AG08395 (cell line): ENCODE data around the gene PSMD1.
"Not testable (repeated sequence)": the region's sequence is repeated elsewhere in the genome, so short reads cannot be mapped to it uniquely, and the experiment has no call there.

ENCODE experiments used
- DNase-seq: peaks from one replicate; pipeline ENCODE4 v3.0.0; 2012; ENCODE audit warnings: mixed read lengths, low spot score

PSMD1 gene

DNA sequence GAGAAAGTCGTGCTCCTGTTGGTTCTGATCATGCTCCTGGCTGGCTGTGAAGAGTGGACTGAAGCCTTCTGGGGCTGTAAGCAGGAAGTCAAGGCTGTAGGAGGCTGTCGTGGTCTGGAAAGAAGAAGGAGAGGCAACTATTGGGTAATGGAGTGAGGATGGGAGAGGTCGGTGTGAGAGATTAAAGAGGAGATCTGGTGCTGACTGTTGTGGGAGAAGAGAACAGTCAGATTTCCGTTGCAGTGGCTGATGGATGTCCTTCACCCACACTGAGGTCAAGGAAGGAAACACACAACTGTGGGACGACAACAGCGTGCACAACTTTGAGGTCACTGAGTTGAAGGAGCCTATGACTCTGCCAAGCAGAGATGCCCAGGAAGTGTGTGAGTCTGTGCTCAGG lies 2.8 kb upstream of the PSMD1 start:
- no peak for DNase-seq

DNA sequence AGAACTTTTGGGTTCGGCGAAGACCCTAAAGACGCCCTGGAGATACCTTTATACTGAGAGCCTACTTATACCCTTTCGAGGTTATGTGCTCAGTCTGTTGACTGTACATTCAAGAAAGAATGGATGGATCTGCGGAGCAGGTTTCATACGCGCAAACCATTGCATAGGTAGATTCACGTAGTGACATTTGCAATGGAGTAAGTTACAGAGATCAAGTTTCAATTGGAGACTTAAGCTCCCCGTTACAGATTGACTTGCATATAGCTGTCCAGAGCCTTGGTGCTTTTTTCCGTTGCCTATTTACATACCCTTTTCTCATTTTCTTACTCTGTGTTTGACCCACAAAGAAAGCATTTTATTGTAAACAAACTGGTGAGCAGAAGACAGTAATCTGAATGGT lies 923 bp downstream of the PSMD1 start:
- DNase-seq = no peak

DNA sequence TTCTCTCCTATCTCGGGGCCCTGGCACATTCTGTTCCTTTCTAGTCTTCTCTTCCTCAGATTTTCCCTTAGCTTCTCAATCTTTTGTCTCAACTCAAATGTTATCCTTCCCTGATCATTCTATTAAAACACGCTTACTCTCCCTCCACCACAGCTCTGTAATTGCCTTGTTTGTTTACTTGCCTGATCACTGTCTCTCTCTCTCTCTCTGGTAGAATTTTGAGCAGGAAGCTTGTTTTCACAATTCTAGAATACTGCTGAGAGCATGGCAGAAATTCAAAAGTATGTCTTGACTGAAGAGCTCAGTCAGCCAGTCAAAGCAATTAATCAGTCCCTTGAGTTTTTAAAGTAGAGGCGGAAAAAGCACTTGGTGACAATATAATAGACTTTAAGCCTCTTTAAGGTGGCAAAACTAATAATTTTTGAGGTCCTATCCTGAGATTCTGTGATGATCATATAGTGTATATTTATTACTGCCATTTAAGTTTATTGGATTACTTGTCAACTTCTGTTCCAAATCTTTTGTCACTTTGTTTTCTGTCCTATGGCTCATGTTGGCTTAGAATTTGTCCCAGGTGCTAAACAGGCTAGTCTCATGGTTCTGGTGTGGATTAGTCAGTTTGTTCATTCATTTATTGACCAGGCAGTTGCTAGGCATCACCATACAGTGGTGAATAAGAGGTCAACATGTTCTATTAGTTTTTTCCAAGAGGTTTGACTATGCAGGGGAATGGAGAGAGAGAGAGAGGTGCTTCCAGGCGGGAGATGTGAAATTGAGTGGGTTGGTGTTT lies 2.3 kb downstream of the PSMD1 start:
- no peak for DNase-seq

DNA sequence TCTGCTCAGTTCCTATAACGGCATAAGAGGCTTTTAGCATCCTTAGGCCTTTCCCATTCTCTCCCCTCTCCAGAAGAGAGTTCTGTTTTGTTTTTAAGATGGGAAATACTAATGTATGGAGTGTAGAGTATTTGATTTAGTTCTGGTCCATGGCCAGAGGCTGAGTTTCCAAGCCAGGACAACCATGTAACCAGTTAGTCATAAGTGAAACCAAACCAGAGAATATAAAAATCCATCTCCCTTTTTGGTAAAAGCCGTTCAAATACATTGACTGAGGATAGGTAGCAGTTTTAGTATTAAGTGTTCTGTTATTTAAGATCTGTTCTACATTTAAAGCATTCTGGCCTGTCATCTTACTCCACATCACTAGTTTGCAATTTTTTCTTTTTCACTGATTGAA lies 3.1 kb downstream of the PSMD1 start:
- DNase-seq = no peak

DNA sequence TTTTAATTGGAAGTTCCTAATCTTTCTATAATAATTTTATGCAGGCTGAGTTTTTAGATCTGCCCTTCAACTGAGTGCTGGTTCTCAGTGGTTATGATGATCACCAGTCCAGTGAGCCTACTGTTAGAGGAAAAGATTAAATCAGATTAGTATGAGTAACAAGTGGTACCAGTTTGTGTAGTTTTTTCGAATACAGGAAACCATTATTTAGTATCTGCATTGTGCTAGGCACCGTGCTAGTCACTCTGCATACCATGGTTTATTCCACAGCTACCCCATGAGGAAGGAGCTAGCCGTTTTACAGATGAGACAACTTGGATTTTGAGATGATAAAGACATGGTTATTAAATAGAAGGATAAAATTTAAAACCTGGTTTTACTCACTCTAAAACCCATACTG lies 6.1 kb downstream of the PSMD1 start:
- DNase-seq = no peak

DNA sequence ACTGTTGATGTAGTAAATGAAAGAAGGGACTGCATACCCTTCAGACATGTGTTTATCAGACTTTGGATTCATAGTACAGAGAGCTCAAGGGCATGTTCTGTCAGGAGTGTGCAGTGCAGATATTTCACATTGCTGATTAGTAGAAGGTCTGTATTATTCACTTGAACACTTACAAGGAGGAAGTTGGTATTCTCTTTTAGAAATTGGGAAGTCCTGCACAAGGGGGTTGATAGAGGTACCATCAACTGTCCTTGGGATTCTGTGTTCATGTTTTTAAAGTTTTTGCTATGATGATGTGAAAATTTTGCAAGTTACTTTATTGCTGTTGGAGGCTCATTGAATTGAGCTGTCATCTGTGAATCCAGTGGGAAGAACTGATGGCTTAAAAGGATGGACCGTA lies 6.7 kb downstream of the PSMD1 start:
- DNase-seq = no peak

DNA sequence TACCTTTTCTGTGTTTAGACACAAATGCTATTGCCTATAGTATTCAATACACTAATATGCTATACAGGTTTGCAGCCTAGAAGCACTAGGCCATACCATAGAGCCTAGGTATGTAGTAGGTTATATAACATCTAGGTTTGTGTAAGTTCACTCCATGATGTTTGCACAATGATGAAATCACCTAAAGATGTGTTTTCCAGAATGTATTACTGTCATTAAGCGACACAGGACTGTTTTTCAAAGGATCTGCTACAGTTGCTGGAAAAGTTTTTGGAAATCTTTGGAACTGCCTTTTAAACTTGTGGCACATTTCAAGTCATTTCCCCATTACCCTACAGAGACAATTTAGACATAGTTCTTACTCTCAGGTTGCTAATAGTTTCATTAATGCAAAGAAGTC lies 9.3 kb downstream of the PSMD1 start:
- no peak for DNase-seq

DNA sequence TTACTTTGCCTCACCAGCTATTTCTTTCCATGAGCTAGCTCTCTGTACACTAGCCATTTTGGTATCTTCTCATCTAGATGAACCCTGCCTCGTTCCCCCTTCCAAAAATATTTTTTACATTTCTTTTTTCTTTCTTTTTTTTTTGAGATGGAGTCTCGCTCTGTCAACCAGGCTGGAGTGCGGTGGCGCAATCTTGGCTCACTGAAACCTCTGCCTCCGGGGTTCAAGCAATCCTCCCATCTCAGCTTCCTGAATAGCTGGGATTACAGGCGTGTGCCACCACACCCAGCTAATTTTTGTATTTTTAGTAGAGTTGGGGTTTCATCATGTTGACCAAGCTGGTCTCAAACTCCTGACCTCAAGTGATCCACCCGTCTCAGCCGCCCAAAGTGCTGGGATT lies 10.9 kb downstream of the PSMD1 start:
- not testable (repeated sequence) for DNase-seq

DNA sequence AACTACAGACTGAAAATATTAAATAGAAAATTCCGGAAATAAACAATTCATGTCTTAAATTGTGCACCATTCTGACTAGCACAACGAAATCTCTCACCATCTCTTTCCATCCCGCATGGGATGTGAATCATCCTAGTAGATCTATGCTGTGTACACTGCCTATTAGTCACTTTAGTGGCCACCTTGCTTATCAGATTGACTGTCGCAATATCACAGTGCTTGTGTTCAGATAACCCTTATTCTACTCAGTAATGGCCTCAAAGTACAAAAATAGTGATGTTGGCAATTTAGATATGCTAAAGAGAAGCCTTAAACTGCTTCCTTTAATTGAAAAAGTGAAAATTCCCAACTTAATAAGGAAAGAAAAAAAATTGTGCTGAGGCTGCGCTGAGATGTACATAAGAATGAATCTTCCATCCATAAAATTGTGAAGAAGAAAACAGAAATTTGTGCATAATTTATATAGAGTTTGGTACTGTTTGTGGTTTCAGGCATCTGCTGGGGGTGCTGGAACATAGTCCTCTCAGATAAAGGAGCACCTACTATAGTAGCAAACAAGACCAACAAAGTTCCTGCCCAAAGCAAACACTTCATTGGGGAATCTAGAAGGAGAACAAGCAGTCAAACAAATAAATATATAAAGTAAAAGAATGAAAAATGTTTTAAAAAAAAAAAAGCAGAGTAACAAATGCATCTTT lies 12.0 kb downstream of the PSMD1 start:
- DNase-seq = no peak

DNA sequence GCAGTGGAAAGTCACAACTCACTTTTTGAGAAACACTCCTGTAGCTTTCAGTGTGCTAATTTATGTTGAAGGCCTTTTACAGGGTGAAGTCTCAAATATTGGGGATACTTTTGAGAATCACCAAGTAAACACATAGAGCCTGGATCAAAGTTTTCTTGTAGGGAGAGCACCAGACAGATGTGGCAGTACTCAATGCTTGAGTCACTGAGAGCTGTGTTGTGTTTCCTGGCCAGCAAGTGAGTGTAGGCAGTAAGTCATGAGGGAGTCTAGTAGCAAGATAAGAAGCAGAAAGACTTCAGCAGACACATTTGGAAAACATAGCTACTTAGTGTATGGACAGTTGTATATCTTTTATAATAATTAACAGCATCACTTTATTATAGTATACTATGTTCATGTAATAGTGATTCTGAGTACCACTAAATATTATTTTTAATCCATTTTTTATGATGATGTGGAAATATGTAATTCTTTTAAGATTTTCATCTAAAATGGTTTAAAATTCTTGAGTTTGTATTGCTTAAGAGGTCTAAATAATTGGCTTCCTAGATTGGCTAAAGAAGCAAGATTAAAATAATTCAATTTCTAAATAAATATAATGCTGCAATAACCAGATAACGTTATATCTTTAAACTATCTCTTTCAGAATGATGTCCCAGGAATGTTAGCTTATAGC lies 12.8 kb downstream of the PSMD1 start:
- no peak for DNase-seq

DNA sequence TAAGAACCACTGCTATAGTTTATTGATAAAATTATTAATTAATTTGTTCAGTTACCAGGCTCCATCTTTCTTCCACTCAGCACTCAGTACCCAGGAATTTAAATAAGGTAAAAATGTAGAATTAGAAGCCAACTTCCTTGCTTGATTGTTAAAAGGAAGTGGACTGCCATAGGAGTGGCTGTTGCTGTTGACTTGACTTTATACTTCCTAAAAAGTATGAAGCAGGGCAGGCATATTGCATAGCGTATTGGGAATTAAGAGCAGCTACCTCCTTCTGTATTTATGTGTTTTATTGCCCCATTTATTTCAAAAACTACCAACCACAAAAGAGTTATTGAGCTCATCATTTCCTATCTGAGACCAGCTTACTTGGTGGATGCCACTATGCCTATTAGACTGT lies 27.9 kb downstream of the PSMD1 start:
- no peak for DNase-seq

DNA sequence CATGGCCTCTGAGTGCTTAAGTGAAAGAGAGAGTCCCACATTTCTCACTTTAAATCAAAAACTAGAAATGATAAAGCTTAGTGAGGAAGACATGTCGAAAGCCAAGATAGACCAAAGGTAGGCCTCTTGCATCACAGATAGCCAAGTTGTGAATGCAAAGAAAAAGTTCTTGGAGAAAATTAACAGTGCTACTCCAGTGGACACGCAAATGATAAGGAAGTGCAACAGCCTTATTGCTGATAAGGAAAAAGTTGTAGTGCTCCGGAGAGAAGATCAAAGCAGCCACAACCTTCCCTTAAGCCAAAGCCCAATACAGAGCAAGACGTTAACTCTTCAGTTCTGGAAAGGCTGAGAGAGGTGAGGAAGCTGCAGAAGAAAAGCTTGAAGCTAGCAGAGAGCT lies 32.1 kb downstream of the PSMD1 start:
- DNase-seq = no peak

DNA sequence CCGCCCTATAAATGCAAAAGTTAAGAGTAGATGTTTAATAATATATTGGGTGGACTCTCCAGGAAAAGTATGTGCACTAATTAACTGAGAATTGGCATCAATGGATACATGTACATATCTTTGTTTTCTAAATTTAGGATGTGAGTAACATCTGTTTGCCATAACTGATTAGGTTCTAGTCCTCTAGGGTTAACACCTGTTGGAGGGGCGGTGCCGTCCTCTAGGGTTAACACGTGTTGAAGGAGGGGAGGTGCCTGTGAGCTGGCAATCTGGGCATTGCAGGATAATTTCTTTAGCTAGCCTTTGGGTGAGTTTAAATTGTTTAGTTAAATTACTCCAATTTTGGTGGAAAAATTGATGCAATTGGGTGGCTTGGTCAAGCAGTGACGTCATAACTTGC lies 37.3 kb downstream of the PSMD1 start:
- no peak for DNase-seq

DNA sequence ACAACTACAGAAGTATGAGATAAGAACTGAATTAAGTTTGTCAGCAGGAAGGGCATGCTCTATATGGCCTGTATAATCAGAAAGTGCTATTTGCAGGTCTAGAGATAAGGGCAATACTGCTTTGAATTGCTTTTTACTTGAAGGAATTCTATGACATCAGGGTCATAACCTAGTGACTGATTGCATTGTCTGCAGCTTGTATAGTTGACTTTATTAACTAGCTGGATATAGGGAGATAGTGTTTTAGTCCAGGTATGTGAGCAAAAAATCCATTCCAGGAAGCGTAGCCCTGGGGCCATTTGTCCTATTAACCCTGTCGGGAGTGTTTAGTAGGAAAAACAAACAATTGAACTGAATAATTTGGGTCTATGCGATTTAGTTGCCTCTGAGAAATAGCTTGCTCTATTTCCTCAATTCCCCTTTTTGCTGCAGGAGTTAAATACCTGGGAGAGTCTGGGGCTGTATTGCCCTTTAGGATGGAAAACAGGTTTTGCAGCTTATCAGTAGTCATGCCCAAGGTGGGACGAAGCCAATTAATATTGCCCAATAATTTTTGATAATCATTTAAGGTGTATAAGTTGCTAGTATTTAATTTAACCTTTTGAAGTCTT lies 38.2 kb downstream of the PSMD1 start:
- DNase-seq = no peak

DNA sequence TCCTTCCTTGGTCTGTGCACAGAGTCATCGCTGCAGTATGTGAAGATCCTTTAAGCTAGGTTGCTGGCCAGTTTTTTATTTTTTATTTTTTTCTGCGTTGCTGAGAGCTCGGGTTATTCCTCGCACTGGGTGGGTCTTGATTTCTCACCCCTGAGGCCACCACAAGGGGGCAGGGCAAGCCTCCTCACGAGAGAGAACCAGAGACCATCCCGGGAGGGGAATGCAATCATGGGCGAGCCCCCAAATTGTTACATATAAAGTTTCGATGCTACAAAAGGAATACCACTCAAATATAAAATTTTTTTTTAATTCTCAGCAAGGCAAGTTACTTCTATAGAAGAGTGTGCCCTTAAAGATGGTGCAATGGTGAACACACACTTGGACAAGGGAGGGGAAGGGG lies 43.3 kb downstream of the PSMD1 start:
- DNase-seq = no peak

DNA sequence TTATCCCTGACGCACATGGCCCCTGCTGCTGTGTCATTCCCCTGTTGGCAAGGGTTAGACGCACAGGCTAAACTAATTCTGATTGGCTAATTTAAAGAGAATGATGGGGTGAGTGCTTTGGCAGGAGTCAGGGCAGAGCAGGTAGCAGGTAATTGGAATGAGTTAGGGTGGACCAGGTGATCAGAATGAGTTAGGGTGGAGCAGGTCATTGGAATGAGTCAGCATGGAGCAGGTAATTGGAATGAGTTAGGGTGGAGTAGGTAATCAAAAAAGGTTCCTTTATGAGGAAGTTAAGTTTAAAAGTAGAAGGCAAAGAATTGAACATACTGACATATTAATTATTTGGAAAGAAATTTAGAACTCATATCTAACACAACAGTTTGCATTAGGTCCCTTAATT lies 43.7 kb downstream of the PSMD1 start:
- DNase-seq = not testable (repeated sequence)

DNA sequence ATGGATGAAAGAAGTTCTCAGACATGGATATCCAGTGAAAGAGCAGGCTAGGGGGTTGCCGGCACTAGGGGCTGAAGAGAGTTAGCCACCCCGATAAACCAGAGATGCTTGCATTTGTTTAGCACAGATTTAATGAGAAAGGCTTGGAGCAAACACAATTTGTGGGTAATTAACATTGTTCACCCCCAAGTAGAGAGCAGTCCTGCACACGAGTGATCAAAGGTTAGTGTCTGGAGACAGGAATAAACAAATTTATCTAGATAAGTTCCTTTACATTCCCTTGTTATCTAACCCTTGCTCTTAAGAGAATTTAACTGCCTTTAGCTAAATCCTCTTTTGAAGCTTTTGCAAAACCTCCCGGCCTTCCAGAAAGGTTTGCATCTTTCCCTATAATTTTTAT lies 44.3 kb downstream of the PSMD1 start:
- no peak for DNase-seq

DNA sequence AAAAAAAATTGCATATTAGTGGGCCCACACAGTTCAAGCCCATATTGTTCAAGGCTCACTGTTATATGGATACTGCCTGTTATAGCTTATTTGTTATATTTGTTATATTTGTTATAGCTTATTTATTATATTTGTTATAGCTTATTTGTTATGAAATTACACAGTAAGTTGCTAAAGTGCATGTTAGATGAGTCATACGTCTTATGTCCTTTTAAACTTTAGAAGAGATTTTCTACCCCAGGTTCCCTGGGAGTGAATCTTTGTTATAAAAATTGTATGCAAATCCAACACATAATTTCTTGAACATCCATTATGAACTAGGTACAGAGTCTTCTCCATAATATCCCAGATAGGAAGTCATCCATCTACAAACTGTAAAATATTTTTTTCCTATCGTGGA lies 46.1 kb downstream of the PSMD1 start:
- DNase-seq = no peak

DNA sequence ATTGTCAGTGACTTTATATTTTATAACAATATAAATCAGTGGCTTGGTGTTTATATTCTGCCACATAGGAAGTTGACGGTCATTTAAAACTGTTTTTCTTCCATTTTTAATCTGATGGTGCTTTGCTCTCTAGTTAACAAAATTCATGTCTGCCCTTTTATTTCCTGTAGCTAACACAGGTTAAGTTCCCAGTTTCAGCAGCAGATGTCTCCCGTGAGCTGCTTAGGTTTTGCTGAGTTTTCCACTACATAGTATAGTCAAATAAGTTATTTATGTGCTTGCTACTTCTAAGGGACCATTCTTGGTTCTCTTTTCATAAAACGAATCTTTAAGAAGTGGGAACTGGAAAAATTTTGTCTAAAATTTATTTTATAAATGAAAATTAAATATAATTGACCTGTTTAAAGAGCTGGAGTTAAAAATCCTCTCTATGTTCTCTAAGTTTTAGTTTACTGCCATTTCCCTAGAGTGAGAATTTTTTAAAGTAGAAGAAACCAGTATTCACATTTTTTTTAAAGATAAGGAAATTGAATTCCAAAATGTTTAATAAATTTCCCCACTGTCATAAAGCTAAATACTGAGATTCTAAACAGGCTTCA lies 47.5 kb downstream of the PSMD1 start:
- DNase-seq = peak; percentile 60

DNA sequence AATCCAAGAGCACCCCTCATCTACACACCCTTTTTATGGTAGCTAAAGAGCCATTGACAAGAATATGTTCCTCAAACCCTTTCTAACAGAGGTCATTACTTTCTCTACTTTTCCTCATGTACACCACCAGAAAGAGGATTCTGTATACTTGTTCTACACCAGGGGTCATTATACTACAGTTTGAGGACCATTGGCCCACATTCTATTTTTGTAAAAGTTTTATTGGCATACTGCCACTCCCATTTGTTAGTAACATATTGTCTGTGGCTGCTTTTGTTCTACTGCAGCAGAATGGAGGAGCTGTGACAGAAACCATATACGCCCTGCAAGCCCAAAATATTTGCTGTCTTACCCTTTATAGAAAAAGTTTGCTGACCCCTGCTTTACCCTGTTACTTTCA lies 53.9 kb downstream of the PSMD1 start:
- peak; percentile 7 for DNase-seq

DNA sequence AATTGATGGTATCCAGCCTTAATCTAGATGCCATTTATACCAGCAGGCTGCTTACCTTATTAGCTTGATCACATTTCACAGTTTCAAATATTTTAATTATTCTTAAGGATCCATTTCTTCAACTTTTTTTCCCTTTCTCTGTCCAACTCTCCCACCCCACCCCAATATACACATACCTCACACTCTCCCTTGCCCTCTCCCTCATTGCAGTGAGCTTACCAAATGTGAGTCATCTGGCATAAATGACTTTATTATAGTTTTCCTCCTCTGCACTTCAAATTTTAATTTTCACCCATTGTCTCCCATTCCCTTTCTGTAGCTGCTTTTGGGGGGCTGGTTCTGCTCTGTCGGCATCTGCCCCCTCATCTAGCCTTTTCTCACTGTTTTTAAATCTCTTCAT lies 55.3 kb downstream of the PSMD1 start:
- DNase-seq = peak; percentile 31

DNA sequence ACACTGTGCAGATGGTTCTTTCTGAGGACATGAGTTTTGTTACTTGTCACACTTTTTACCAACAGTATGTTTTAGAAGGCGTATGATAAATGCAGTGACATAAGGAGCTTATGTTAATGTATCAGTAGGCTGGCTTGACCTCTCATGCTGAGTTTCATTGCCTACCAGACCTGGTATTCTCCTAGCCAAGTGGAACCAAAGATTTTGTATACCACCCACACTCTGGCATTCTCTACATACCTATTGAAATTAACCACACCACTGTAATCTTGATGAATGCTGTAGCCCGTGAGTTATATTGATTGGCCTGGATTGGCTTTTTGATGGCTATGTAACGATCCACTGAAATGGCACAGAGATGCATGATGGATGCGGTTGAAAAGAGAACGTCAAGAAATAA lies 56.8 kb downstream of the PSMD1 start:
- DNase-seq = no peak
